ENCODE data around the gene NPIPB2. TPM values are rescaled to one million over a fixed set of nuclear protein-coding genes. Genes with fewer than 3 reads are reported as not detected.

Gene NPIPB2
- total and polyA plus RNA-seq, 2 of the 8 experiments (the other 6 are each of a cell fraction or from before 2014, with no cell fraction given), result 7.5 to 8.3 TPM

DNA sequence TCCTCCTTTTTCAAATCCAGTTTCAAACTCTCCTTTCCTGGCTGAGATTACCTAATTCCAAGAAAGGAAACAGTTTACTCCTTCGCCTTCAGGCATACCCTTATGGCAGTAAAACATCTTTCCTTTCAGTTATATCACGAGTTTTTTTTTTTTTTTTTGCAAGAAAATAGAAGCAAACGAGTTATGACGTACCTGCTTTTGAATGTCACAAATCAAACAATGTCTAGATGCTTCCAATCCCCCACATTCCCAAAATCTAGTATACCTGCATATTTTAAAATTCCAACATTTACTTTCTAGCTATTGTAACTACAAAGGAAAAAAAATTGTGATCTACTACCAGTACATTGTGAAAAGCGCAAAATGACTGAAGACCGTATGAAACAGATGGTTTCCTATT, 55.0 kb downstream of the NPIPB2 start:
- H3K79me2 ChIP-seq (ENCODE audit: control insufficient read depth in 1 of 2, insufficient read depth in 2 of 2, low read length in 2 of 2), result no peaks in the 10 kb centered on the region
- POLR2A ChIA-PET (ENCODE audit: partially characterized antibody), result no interaction called here
- TF ChIP-seq SP1 (IDR thresholded peaks at IDR 0.05; ENCODE audit: low read depth, low read length) (no peak), CBX5 (IDR thresholded peaks at IDR 0.05; ENCODE audit: low read depth, low read length) (no peak), RBBP5 (IDR thresholded peaks at IDR 0.05; ENCODE audit: borderline replicate concordance, low read depth, low read length) (no peak)

More for the DNA sequence above, 55.0 kb downstream of the NPIPB2 start:
- Histone ChIP-seq H3K36me3 (ENCODE audit: control insufficient read depth in 2 of 4, insufficient read depth in 4 of 4, low read length in 3 of 4) (peaks cover 19 to 64% (median 40%) of the 10 kb centered on the region in 4 experiments), H4K8ac (ENCODE audit: extremely low read depth, insufficient read depth, low read length) (no peak overlapping the region), H3K9ac (replicated peaks in 1 of 4; ENCODE audit: extremely low read depth in 1 of 4, low read depth in 3 of 4, low read length in 3 of 4) (no peak overlapping the region), H3K4ac (replicated peaks; ENCODE audit: insufficient read length, low read depth, low read length) (no peak overlapping the region), H3K18ac (ENCODE audit: extremely low read depth, low read length) (no peak overlapping the region), H3K56ac (replicated peaks; ENCODE audit: insufficient read length, low read depth, low read length) (no peak overlapping the region), H2BK20ac (ENCODE audit: low read length) (no peak overlapping the region), H2BK15ac (ENCODE audit: low read length) (no peak overlapping the region), H2BK120ac (replicated peaks; ENCODE audit: low read depth, low read length) (no peak overlapping the region), H4K91ac (replicated peaks; ENCODE audit: insufficient read length, low read length) (no peak overlapping the region), H4K20me1 (replicated peaks in 1 of 2; ENCODE audit: control insufficient read depth in 1 of 2, insufficient read depth in 2 of 2, low read length in 2 of 2) (no peaks in the 10 kb centered on the region), H3K4me2 (ENCODE audit: insufficient read depth in 1 of 2, low read depth in 2 of 2, low read length in 2 of 2) (no peak overlapping the region), H3K9me3 (ENCODE audit: insufficient read depth in 2 of 2, low read depth in 1 of 2, low read length in 1 of 2) (no peaks in the 10 kb centered on the region), H3K23me2 (ENCODE audit: low read depth, low read length) (no peaks in the 10 kb centered on the region), H3K4me1 (replicated peaks in 1 of 4; ENCODE audit: control insufficient read depth in 3 of 4, insufficient read depth in 4 of 4, low read length in 3 of 4) (no peaks in the 10 kb centered on the region), H3K27ac (ENCODE audit: low read depth, low read length) (no peak overlapping the region), H3K23ac (ENCODE audit: insufficient read length) (no peak overlapping the region), H3K4me3 (ENCODE audit: extremely low read depth in 1 of 4, insufficient read depth in 2 of 4, low read depth in 3 of 4, low read length in 4 of 4) (no peak overlapping the region), H4K5ac (ENCODE audit: insufficient read length, low read depth, low read length) (no peak overlapping the region), H2AK5ac (ENCODE audit: low read depth, low read length) (no peak overlapping the region), H2AFZ (ENCODE audit: low read length) (no peak overlapping the region), H2BK12ac (ENCODE audit: low read depth, low read length) (no peak overlapping the region), H3K27me3 (replicated peaks in 1 of 4; ENCODE audit: control insufficient read depth in 3 of 4, extremely low read depth in 1 of 4, insufficient read depth in 3 of 4, low read length in 3 of 4) (no peaks in the 10 kb centered on the region), H3K79me1 (ENCODE audit: low read depth, low read length) (no peaks in the 10 kb centered on the region), H3K14ac (ENCODE audit: insufficient read length) (no peak overlapping the region), H2BK5ac (ENCODE audit: low read depth, low read length) (no peak overlapping the region)
- CTCF ChIA-PET (ENCODE audit: partially characterized antibody), result no interaction called here
- DNase-seq (ENCODE audit: low read depth in 1 of 2, low spot score in 2 of 2) (no peak), FAIRE-seq (no peak)
- 90% methylated on average over 6 of the region's 6 CpGs; no CpG with 5 or more reads in 1 of the 2 experiments for WGBS, 2 experiments (ENCODE audit: extremely low coverage in 1 of 2, insufficient coverage in 1 of 2, insufficient read length in 1 of 2, insufficient replicate concordance in 2 of 2, low coverage in 1 of 2, low lambda C conversion rate in 2 of 2, missing lambda C conversion rate in 1 of 2)

Measured in H1 (cell line).